Cardiac fibroblast (primary cell): ENCODE results near the gene MAP4K5.

Source experiments
- DNase-seq, 2 donors: peaks; one replicate each; pipeline versions ENCODE4 v3.0.0 to v3.0.0-alpha.2; 2010; ENCODE audit warnings: low read depth in 2 of 2
- H3K4me3 ChIP-seq, 2 donors: replicated peaks in 1 of 2; 1 replicate in 1 of 2; 2 replicates in 1 of 2; pipeline ENCODE4 v1.5.1; 2011; ENCODE audit warnings: low read depth in 2 of 2, low read length in 2 of 2, mild to moderate bottlenecking in 2 of 2, moderate library complexity in 1 of 2
- CTCF ChIP-seq: IDR thresholded peaks from one replicate; pipeline ENCODE4 v1.5.1; 2011; ENCODE audit warnings: low read depth, mild to moderate bottlenecking, low read length, inconsistent platforms

Gene MAP4K5

GRCh38 chr14:50387548-50387947, 144.8 kb downstream of the MAP4K5 start:
- no peak for DNase-seq
- TF ChIP-seq CTCF = no peak

GRCh38 chr14:50383618-50384225, 148.6 kb downstream of the MAP4K5 start:
- peak in 1 of 2 donors; percentile 35 for DNase-seq
- no peak for TF ChIP-seq CTCF
- no peak overlapping the region for H3K4me3 ChIP-seq

More at GRCh38 chr14:50387548-50387947, 144.8 kb downstream of the MAP4K5 start:
- H3K4me3 ChIP-seq = no peak overlapping the region

GRCh38 chr14:50381823-50382287, 150.5 kb downstream of the MAP4K5 start:
- no peak for TF ChIP-seq CTCF
- no peak for DNase-seq
- no peak overlapping the region for H3K4me3 ChIP-seq

- DNase-seq = no peak
- H3K4me3 ChIP-seq = no peak overlapping the region
- TF ChIP-seq CTCF = no peak
Measured at GRCh38 chr14:50381008-50381407, 151.4 kb downstream of the MAP4K5 start.

GRCh38 chr14:50380455-50380854, 151.9 kb downstream of the MAP4K5 start:
- TF ChIP-seq CTCF = no peak
- H3K4me3 ChIP-seq = no peak overlapping the region
- DNase-seq = no peak

DNA sequence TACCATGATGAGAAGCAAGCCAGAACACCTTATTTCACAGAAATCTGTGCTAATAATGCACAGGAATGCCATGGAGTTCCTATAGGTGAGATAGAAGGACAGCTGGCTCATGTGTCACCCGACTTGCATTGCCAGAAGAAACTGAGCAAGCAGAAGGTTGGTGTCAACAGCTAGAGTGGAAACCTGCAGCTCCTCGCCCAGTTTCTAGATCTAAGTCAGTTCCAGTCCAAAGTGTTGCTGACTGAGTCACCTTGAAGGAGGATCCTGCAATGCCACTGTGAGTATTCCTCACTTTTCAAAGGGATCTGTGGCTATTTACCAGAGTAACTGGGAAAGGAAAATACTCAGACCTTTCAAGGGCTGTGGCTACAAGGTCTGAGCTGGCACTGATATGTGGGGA, 152.8 kb downstream of the MAP4K5 start:
- no peak for DNase-seq
- TF ChIP-seq CTCF = no peak

More for the DNA sequence above, 152.8 kb downstream of the MAP4K5 start:
- no peak overlapping the region for H3K4me3 ChIP-seq
